RPMI8226 (cell line): ENCODE results near the gene KDM4B.

Experiments
- DNase-seq: peaks from one replicate; pipeline ENCODE4 v3.0.0-alpha.2; 2015

KDM4B gene

DNA sequence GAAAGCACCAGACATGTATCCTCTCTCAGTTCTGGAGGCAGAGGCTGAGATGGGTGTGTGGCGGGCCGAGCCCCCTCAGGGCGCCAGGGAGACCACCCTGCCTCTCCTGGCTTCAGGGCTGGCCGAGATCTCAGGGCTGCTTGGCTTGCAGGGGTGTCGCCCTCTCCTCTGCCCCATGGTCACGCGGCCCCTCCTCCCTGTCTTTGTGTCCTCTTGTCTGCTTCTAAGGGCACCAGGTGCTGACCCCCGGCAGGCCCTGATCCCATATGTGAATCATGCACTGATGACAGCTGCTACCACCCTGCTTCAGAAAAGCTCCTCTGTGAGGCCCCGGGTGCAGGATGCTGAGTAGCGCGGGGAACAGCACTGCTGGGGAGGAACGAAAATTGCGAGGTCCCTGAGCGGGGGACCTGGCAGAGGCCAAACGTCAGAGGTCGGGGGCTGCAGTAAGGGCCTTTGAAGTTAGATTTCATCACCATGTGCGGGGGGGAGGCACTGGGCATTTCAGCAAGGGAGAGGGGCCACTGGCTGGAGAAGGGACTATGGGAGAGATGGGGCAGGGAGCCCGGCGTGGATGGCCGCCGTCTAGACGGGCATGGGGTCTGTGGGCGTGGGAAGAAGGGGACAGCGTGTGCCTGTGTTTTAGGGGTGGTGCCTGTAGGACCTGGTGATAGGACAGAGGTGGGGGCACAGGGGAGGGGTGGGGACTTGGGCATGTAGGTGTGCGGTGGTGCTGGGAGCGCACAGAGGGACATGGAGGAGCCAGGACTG is 125.2 kb downstream of the KDM4B start:
- DNase-seq = no peak

DNA sequence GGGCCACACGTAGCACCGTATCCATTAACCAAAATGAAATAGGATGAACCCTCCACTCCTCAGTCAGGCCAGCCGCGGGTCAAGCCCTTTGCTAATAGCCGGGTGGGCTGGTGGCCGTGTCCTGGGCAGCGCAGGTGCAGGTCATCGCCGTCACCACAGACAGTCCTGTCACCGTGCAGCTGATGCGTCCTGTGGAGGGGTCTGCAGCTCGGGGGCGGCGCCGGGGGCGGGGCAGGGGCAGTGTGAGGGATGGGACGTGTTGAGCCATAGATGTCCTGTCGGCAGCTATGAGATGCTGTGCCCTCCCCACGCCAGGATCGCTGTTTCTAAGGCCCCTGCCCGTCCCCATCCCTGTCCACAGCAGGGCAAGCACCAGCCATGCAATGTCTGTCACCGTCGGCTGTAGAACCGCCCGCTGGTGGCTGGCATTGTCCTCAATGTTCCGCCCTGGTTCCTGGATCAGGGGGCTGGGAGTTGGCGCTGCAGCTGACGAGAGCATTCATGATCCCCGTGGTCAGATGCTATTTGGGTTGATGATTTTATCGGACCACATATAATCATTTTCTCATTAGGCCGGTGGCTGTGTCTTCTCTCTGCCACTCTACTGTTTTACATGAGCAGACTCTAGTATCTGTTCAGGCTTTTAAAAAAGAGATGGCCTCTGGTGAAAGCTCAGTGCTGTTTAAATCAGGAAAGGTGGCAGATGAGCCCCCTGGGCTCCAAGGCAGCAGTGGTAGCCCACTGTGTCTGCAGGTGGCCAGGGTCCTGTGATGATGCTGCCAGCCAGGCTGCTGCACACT is 126.1 kb downstream of the KDM4B start:
- DNase-seq = no peak

DNA sequence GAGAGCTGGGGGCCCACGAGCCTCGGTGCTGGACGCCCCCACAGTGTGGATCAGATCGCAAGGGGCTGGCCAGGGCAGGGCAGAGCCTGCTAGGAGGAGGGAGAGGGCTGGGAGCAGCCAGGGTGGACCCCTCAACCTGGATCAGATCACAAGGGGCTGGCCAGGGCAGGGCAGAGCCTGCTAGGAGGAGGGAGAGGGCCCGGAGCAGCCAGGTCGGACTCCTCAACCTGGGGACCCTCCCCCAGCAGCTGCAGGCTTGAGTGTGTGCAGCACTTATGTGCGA is 126.6 kb downstream of the KDM4B start:
- no peak for DNase-seq

DNA sequence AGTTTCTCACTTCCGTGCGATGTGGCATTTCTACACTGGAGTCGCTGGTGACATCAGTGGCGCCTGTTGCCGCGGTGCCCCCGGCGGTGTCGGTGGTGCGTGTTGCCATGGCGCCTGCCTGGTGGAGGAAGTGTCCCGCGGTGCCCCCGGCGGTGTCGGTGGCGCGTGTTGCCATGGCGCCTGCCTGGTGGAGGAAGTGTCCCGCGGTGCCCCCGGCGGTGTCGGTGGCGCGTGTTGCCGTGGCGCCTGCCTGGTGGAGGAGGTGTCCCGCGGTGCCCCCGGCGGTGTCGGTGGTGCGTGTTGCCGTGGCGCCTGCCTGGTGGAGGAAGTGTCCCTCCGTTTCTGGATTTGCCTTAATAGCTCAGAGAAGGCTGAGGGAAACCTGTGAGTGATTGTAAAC is 127.6 kb downstream of the KDM4B start:
- no peak for DNase-seq

DNA sequence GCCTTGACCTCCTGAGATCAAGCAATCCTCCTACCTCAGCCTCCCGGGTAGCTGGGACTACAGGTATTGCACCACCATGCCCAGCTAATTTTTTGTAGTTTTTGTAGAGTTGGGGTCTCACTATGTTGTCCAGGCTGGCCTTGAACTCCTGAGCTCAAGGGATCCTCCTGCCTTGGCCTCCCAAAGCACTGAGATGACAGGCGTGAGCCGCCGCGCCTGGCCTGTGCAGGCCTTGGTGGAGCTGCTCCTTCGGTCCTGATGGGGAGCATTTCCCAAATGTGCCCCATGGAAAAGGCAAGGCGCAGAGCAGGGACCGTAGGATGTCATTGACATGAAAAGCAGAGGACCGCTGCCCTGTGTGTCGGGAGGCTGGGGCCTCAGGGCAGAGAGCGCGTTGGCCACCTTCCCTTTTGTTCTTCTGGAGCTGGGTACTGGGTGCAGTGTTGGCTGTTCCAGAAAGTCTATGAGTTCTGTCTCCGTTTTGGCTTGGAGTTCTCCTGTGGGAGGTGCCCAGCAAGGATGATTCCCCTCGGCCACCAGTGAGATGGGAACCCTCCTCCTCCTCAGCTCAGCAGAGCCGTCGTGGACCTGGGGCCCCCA is 128.5 kb downstream of the KDM4B start:
- no peak for DNase-seq

DNA sequence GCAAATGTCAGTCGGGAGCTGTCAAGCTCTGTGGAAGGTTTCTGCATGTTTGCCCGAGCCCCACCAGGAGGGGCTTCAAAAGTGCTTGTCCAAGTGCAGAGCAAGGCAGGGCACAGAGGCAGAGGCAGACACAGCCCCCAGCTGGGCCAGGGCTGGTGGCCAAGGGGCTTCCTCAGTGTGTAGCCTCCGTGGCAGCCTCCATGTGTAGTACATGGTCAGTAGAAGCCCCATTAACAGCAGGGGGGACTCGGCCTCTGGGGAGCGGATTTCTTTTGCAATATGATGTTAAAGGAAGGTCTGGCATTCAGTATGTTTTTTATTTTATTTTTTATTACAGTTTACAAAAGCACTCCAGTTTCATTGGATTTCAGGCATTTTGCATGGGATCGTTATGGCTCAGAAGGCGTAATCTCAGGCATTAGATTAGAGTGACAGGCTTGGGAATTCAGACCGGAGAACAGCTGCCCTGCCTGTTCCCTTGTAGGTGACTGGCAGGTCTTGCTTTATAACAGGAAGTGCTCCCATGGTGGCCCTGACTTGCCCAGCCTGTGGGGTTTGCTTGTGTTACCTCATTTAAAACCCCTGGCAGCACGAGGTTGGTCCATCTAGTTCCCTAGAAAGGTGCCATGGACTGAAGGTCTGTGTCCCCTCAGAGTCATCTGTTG is 129.2 kb downstream of the KDM4B start:
- no peak for DNase-seq

DNA sequence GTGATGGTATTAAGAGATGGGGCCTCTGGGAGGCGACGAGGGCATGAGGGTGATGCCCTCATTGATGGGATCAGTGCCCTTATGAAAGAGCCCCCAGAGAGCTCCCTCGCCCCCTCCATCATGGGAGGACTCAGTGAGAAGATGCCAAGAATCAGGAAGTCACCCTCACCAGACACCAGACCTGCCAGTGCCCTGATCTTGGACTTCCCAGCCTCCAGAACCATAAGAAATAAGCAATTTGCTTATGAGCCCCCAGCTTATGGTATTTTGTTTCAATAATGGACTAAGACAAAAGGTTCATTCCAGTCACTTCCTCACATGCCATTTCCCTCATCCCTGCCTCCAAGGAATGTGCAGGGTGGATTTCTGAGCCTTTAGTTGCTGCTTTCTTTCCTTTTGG is 129.7 kb downstream of the KDM4B start:
- no peak for DNase-seq

DNA sequence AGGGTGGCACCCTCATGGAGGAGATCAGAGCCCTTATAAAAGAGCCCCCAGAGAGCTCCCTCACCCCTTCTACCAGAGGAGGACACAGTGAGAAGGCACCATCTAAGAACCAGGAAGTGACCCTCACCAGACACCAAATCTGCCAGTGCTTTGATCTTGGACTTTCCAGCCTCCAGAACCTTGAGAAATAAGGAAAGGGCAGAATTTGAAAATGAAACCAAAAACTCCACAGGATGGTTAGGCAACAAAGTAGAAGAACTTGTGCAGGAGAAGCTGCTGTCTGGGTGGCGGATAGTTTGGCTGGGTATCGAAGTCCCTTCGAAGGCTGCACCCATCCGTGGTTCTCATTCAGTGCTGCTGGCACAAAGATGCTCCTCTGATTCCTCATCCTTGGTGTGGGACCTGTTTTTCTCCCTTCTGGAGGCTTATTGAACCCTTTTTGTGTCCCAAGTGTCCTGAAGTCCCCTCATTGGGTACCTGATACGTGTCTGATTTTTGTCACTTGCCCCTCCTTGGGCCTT is 130.8 kb downstream of the KDM4B start:
- no peak for DNase-seq

DNA sequence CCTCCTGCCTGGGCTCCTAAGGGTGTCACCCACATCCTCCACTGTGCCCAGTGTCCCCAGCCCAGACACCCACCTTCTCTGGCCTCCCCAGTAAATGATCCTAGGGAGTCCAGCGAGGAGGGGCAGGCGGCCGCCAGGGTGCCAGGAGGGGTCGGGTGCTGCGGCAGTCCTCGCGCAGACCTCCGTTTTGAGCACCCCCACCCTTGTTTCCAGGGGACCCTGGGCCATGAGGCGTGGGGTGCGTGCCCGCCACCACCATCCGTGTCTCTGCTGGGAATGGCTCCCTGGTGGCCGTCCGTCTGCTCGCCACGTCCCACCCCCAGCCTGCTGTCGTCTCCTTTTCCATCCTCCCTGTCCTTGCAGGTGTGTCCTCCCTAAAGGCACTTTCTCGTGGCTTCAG is 133.0 kb downstream of the KDM4B start:
- DNase-seq = no peak

DNA sequence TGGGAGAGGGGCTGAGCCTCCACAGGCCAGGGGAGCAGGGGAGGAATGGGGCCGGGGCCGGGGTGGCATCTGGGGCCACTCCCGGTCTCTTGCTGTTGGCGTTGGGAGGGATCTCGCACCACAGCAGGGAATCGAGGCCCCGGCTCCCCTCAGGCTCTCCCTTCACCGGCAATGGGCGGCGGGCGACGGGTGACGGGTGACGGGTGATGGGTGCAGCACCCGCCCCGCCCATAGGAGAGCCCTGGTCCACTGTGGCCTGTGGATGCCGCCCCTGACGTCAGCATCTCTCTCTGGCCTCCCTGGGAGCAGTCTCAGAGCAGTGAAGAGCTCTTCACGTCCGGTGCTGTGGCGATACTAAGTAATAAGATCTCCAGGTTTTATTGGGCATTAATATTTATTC is 133.6 kb downstream of the KDM4B start:
- DNase-seq = no peak

DNA sequence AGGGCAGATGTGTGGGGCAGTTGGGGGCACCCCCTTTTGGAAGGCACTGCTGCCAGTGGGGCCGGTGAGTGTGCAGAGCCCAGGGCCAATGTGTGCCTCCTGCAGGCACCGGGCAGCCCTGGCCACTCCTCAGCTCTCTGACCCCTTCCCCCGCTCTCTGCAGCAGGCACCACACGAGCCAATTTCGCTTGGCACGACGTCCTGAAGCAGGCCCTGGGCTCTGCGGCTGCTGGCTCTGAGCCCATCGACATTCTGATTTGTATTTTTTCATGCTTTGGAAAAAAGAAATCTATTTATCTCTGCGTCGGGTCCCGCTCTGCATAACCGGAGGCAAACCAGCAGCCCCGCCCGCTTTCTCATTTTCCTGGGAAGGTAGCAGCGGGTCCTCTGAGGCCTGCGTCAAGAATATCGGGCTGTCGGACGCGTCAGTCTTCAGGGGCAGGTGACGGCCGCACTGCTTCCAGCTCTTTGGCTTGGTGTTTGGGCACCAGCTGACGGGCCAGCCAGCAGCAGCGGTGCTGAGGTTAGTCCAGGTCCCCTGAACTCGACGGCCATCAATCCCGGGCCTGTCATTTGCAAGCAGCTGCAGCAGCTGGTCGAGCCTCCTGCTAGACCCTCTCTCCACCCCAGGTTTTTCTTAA is 134.3 kb downstream of the KDM4B start:
- no peak for DNase-seq

DNA sequence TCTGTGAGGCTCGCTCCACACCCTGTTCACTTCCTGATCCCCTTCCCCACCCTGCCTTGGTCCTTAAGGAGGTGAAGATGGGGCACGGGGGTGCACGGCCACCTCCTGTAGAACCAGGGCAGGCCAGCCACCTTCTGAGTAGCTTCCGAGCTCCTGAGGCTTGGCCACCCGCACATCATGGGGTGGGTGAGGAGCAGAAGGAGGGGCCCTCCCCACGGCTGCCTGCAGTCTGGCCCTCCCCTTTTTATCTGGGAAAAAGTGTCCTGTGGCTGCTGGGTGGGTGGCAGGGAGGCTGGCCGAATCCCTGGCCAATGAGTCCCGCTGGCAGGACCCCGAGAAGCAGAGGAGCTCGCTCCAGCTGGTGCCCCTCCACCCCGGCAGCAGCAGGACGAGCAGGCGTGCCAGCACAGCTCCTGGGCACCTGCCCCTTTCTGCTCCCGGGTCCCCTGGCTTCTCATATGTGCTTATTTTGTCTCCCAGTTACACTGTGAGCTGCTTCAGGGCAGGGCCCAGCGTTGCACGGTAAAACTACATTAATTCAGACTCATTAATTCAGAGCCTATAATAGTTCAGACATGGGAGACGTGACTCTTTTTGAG is 135.0 kb downstream of the KDM4B start:
- DNase-seq = no peak

DNA sequence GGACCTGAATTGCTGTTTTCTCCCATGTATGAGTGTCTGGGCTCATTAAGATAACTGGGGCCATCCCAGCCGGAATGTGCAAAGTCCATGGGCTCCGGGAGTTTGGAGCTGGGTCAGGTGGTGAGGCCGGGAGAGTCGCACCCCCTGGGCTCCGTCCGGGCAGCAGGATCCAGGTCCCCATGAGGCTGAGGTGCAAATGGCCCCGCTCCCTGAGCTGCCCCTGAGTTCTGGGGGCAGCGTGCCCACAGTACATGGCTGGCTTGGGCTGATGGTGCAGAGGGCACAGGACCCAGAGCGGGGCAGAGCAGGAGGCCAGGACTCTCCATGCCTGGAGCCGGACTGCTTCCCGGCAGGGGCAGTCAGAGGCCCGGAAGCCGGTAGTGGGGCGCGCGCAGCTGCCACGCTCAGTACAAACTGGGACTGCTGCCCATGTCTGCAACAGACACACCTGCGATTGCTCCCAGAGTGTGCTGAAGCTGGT is 136.0 kb downstream of the KDM4B start:
- no peak for DNase-seq

DNA sequence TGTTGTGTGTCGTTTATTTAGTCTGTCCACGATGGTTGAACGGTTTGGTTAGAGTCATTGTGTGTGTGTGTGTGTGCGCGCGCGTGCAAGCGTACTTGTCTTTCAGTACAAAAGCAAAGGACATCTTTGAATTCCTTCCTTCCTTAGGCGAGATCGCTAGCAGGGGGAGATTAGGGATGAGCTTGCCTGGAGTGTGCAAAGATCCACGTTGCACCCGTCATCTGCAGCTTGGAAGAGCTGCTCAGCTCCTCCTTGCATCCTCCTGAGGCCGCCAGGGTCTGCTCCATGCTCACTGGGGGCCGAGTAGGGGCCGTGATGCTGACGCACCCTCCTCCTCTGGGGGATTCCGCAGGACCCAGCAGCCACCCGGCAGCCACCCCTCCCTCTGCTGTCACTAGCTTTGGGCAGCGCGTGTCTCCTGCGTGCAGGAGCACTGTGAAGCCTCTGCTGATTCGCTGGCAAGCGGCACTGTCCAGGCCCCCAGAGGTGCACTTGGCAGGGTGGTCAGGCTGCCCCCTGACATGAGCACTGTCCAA is 137.3 kb downstream of the KDM4B start:
- DNase-seq = no peak

DNA sequence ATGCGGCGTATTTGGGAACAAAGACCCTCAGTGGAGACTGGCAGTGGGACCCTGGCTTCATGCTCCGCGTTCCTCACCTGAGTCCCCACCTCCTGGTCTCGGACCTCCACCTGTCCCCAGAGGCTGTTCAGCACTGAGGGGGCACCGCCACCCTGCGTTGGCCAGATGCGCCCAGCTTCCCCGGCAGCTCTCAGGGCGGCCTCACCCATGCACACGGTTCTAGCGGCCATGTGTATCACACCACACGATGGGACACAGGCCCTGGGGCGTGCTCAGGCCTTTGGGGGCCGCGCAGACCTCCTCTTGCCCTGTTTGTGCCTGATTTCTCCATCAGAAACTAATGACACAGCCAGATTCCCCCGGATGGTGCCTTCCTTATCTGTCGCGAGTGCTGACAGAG is 138.1 kb downstream of the KDM4B start:
- no peak for DNase-seq

DNA sequence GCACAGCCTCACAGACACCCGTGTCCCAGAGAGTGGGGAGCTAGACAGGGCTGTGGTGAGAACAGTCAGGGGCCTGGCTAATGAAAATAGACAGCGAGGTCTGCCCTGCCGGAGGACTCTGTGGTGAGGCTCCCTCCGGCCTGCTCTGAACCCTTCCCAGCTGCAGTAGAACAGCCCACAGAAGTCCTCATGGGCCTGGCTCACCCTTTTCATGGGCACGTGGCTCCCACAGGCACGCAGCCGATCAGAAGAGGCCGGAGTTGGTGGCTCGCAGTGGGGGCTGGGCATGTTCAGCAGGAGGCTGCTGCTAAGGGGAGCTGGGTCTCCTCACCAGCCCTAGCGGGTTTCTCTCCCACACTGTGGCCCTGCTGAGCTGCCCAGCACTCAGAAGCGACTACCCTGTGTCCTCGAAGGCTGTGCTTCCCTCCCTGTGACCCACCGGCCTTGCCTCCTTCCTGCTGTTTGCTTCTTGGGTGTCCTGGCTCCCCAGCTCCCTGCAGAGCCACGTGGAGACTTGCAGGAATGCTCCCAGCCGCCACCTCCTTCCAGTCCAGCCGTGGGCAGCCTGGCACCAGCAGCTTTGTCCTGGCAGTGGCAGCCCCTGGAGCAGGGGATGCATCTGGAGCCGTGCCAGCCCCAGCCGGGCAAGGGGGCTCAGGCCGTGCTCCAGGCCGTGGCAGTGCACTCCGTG is 138.7 kb downstream of the KDM4B start:
- DNase-seq = no peak

DNA sequence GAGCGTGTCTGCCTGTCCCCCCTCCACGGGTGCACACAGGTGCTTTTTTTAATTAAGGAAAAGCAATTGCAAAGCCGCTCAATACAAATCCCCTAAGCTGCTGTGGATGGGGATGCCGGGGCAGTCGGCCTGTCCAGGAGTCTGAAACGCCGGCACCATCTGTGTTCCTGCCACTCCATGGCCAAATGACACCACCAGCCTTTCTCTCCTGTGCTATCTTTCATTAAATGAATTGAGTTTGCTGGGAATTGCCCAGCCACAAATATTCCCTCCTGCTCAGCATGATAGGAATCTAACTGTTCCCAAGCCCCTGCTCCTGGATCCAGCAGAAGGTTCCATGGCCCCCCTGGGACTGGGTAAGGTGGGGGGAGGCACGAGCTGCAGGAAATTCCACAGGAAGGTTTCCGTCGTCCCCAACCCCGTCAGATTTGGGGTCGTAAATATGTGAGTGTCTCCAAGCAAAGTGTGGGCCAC is 139.2 kb downstream of the KDM4B start:
- no peak for DNase-seq

DNA sequence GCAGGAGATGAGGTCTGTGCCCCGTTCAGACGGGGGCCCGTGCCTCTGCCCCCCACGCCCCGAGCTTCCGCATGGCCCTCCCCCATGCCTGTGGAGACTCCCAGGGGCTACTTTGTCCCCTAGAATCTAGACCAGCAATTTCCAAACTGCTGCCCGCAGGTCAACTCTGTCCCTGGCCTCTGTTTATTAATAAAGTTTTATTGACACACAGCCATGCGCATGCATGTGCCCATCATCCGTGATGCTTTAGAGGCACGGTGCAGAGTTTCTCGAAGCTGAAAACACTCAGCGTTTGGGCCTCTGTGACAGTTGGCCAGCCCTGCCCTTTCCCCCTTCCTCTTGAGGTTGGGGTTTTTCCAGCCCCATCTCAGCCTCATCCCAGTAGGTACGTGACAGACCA is 140.0 kb downstream of the KDM4B start:
- DNase-seq = no peak

DNA sequence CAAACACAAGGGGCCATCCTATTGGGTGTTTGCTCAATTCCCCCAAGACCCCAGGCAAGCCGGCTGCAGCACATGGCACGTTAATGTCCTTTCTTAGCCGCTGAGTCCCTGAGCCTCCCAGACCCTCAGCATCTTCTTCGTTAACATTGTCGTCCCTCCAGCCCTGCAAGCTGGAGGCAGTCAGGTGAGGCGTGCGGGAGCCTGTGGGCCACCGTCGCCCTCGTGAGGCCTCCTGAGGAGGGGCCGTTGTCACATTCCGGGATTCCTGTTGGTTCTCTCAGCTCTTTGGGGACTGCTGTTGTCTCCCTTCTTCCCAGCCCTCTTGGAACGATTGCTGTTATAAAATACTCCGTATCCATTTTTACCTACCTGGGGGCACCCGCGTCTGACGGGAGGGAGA is 140.6 kb downstream of the KDM4B start:
- no peak for DNase-seq

DNA sequence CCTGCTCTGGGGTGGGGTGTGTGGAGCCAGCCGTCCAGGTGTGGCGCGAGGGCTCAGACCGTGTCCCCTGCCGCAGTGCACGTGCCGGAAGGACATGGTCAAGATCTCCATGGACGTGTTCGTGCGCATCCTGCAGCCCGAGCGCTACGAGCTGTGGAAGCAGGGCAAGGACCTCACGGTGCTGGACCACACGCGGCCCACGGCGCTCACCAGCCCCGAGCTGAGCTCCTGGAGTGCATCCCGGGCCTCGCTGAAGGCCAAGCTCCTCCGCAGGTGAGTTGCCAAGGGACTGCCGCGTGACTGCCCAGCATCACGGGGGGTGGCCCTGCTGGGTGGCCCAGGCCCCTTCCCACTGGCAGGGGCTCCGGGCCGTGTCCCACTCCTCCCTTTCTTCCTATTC is 141.6 kb downstream of the KDM4B start:
- no peak for DNase-seq

DNA sequence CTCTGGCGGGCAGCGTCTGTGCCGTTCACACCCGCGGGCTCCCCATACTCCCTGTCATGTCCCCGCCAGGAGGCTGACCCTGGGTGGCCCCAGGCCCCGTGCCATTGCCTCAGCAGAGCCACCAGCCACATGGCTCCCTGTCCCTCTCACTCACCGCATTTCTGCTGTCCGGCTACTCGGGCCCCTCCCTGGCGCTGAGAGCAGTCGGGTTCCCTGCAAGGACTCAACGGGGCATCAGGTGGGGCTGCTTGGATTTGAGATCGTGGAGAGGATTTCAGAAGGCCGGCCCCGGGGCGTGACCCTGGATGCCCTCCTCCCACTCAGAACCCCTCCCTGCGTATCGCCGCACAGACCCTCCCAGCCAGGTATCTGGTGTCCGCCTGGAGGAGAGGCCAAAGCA is 142.1 kb downstream of the KDM4B start:
- DNase-seq = no peak
